IMR-90 (cell line): Measurements from ENCODE around the gene AHDC1. TPM values are rescaled to one million over a fixed set of nuclear protein-coding genes. Genes with fewer than 3 reads are reported as not detected.

Experiments used
- ATAC-seq: fragments of 200-7000 bp; cut with Tn5 transposase; 2 replicates; pipeline ENCODE4 v1.9.1; 2020; ENCODE audit warnings: low read depth, mild to moderate bottlenecking, moderate library complexity
- BruUV-seq: library from RNA; stranded (reverse); fragments of 400-500 nt; replicated peaks from 2 replicates; lab custom pipeline; 2021; lab: Mats Ljungman, UMichigan
- CTCF ChIA-PET: fragments of 300-600 bp; formaldehyde crosslinking; extraction: SDS; loops from one replicate; lab custom pipeline; 2021; ENCODE audit warnings: antibody characterized with exemption; lab: Yijun Ruan, JAX
- POLR2A ChIA-PET: fragments of 300-600 bp; sonication (Branson Sonifier 250); formaldehyde crosslinking; loops from one replicate; lab custom pipeline; 2022; ENCODE audit warnings: antibody characterized with exemption; ENCODE audit not compliant: unreplicated experiment; lab: Charles Lee
- DNase-seq: peaks from one replicate; pipeline ENCODE4 v3.0.0; 2013
- H2AFZ ChIP-seq: replicated peaks from 2 replicates; pipeline ENCODE3; 2013; ENCODE audit warnings: low read length, mild to moderate bottlenecking; ENCODE audit not compliant: poor library complexity
- H2AK5ac ChIP-seq: 2 replicates; pipeline ENCODE4 v1.6.1; 2013; ENCODE audit warnings: low read depth, low read length, inconsistent platforms
- H2AK9ac ChIP-seq: replicated peaks from 2 replicates; pipeline ENCODE3; 2013; ENCODE audit warnings: mild to moderate bottlenecking, low read depth, low read length, moderate library complexity; ENCODE audit not compliant: poor library complexity
- H2BK120ac ChIP-seq: 2 replicates; pipeline ENCODE4 v1.6.1; 2013; ENCODE audit warnings: low read depth, low read length, inconsistent platforms
- H2BK15ac ChIP-seq: 3 replicates; pipeline ENCODE4 v1.6.1; 2013; ENCODE audit warnings: low read depth, low read length, inconsistent platforms
- H2BK20ac ChIP-seq: 2 replicates; pipeline ENCODE4 v1.6.1; 2013; ENCODE audit warnings: low read depth, mild to moderate bottlenecking, inconsistent platforms, low read length, moderate library complexity
- H2BK5ac ChIP-seq: 2 replicates; pipeline ENCODE4 v1.6.1; 2013; ENCODE audit warnings: mild to moderate bottlenecking, low read depth, low read length, inconsistent platforms; ENCODE audit not compliant: poor library complexity, severe bottlenecking
- H3K14ac ChIP-seq: replicated peaks from 2 replicates; pipeline ENCODE4 v1.6.1; 2013; ENCODE audit warnings: low read depth, low read length, inconsistent platforms
- H3K18ac ChIP-seq: 2 replicates; pipeline ENCODE4 v1.6.1; 2013; ENCODE audit warnings: low read depth, low read length, control low read depth
- H3K23ac ChIP-seq: 2 replicates; pipeline ENCODE4 v1.6.1; 2013; ENCODE audit warnings: low read depth, low read length, inconsistent platforms
- H3K27ac ChIP-seq: 2 replicates; pipeline ENCODE4 v1.5.1; 2013; ENCODE audit warnings: mild to moderate bottlenecking, control low read depth, low read length; ENCODE audit not compliant: insufficient read depth
- H3K27me3 ChIP-seq: 2 replicates; pipeline ENCODE4 v1.6.1; 2013; ENCODE audit warnings: low read length; ENCODE audit not compliant: control insufficient read depth, insufficient read depth
- H3K36me3 ChIP-seq: 2 replicates; pipeline ENCODE4 v1.6.1; 2013; ENCODE audit warnings: low read length, mixed read lengths; ENCODE audit not compliant: control insufficient read depth, insufficient read depth
- H3K4ac ChIP-seq: 2 replicates; pipeline ENCODE4 v1.6.1; 2013; ENCODE audit warnings: low read depth, low read length, inconsistent platforms
- H3K4me1 ChIP-seq: 2 replicates; pipeline ENCODE4 v1.6.1; 2013; ENCODE audit warnings: low read length, mixed read lengths; ENCODE audit not compliant: control insufficient read depth, insufficient read depth
- H3K4me2 ChIP-seq: 2 replicates; pipeline ENCODE4 v1.6.1; 2013; ENCODE audit warnings: low read depth, mild to moderate bottlenecking, control low read depth, low read length, moderate library complexity
- H3K4me3 ChIP-seq: 2 replicates; pipeline ENCODE4 v1.5.1; 2013; ENCODE audit warnings: low read depth, mild to moderate bottlenecking, control low read depth, low read length, moderate library complexity; ENCODE audit not compliant: insufficient read depth
- H3K56ac ChIP-seq: 2 replicates; pipeline ENCODE4 v1.6.1; 2013; ENCODE audit warnings: low read length, inconsistent platforms; ENCODE audit not compliant: insufficient read depth; ENCODE audit errors: extremely low read depth
- H3K79me1 ChIP-seq, 2 experiments: 2 replicates each; pipeline ENCODE4 v1.6.1; 2013; ENCODE audit warnings: low read length in 2 of 2, inconsistent platforms in 1 of 2, low read depth in 1 of 2
- H3K9ac ChIP-seq: 2 replicates; pipeline ENCODE4 v1.6.1; 2013; ENCODE audit warnings: low read depth, low read length, control low read depth
- H3K9me1 ChIP-seq: 2 replicates; pipeline ENCODE4 v1.6.1; 2013; ENCODE audit warnings: low read length, inconsistent platforms; ENCODE audit not compliant: insufficient read depth
- H3K9me3 ChIP-seq: 2 replicates; pipeline ENCODE4 v1.6.1; 2013; ENCODE audit warnings: low read length; ENCODE audit not compliant: control insufficient read depth, insufficient read depth
- H4K20me1 ChIP-seq: 2 replicates; pipeline ENCODE4 v1.6.1; 2013; ENCODE audit warnings: low read length, inconsistent platforms; ENCODE audit not compliant: insufficient read depth
- H4K5ac ChIP-seq: 2 replicates; pipeline ENCODE4 v1.6.1; 2013; ENCODE audit warnings: mild to moderate bottlenecking, low read depth, low read length, control low read depth
- H4K8ac ChIP-seq, 2 experiments: 2 replicates each; pipeline ENCODE4 v1.6.1; 2013; ENCODE audit warnings: low read depth in 2 of 2, low read length in 2 of 2, control low read depth in 1 of 2, inconsistent platforms in 1 of 2
- H4K91ac ChIP-seq: 2 replicates; pipeline ENCODE4 v1.6.1; 2013; ENCODE audit warnings: low read depth, low read length, inconsistent platforms; ENCODE audit not compliant: insufficient read depth
- BHLHE40 ChIP-seq: fragments of 150-350 bp; IDR thresholded peaks from 2 replicates; pipeline ENCODE4 v1.6.1; 2016; ENCODE audit warnings: mild to moderate bottlenecking, low read depth, low read length
- CEBPB ChIP-seq: IDR thresholded peaks from 2 replicates; pipeline ENCODE4 v1.6.1; 2012; ENCODE audit warnings: low read depth, low read length, improper control_type of control experiment
- CHD1 ChIP-seq: IDR thresholded peaks from 2 replicates; pipeline ENCODE4 v1.6.1; 2012; ENCODE audit warnings: low read depth, low read length, improper control_type of control experiment
- ELK1 ChIP-seq: fragments of 150-350 bp; IDR thresholded peaks from 2 replicates; pipeline ENCODE4 v1.6.1; 2016; ENCODE audit warnings: low read depth, mild to moderate bottlenecking, low read length, moderate library complexity, borderline replicate concordance
- FOS ChIP-seq: fragments of 150-350 bp; IDR thresholded peaks from 2 replicates; pipeline ENCODE4 v1.6.1; 2016; ENCODE audit warnings: low read depth, low read length
- MAFK ChIP-seq: IDR thresholded peaks from 2 replicates; pipeline ENCODE4 v1.6.1; 2012; ENCODE audit warnings: low read depth, low read length, improper control_type of control experiment
- MAZ ChIP-seq: IDR thresholded peaks from 2 replicates; pipeline ENCODE4 v1.6.1; 2012; ENCODE audit warnings: low read depth, mild to moderate bottlenecking, low read length, improper control_type of control experiment, moderate library complexity, borderline replicate concordance
- MXI1 ChIP-seq: IDR thresholded peaks from 2 replicates; pipeline ENCODE4 v1.6.1; 2012; ENCODE audit warnings: low read depth, mild to moderate bottlenecking, low read length, moderate library complexity, borderline replicate concordance
- POLR2A ChIP-seq: IDR thresholded peaks from 2 replicates; pipeline ENCODE4 v1.6.1; 2012; ENCODE audit warnings: mild to moderate bottlenecking, low read depth, low read length
- RAD21 ChIP-seq: IDR thresholded peaks from 2 replicates; pipeline ENCODE4 v1.6.1; 2012; ENCODE audit warnings: low read length, improper control_type of control experiment
- RCOR1 ChIP-seq: IDR thresholded peaks from 2 replicates; pipeline ENCODE4 v1.6.1; 2012; ENCODE audit warnings: mild to moderate bottlenecking, low read length, improper control_type of control experiment; ENCODE audit not compliant: insufficient replicate concordance
- RFX5 ChIP-seq: IDR thresholded peaks from 2 replicates; pipeline ENCODE4 v1.8.0; 2012; ENCODE audit warnings: low read depth, mild to moderate bottlenecking, low read length, moderate library complexity
- SMC3 ChIP-seq: fragments of 150-350 bp; IDR thresholded peaks from 2 replicates; pipeline ENCODE4 v1.6.1; 2016; ENCODE audit warnings: low read depth, mild to moderate bottlenecking, antibody characterized with exemption, low read length, moderate library complexity
- USF2 ChIP-seq: fragments of 150-350 bp; IDR thresholded peaks from 2 replicates; pipeline ENCODE4 v1.6.1; 2017; ENCODE audit warnings: mild to moderate bottlenecking, antibody characterized with exemption, low read length, low read depth
- WGBS, 2 experiments: methylation state at CpG; one replicate each; pipeline versions ENCODE4 v1.1.5 to v1.1.7; 2013; ENCODE audit warnings: missing lambda C conversion rate in 2 of 2; ENCODE audit not compliant: insufficient read length in 1 of 2; ENCODE audit errors: extremely low coverage in 2 of 2; 5-methylcytosine and 5-hydroxymethylcytosine counted together
- dilution Hi-C: fragments of 300-500 bp; cut with HindIII; formaldehyde crosslinking; loops from one replicate; pipeline ENCODE4 v1.14.3; 2018; ENCODE audit warnings: low sequenced_read_pairs; ENCODE audit not compliant: unreplicated experiment
- in situ Hi-C: fragments of 300-500 bp; cut with MboI; formaldehyde crosslinking; loops from 3 replicates; pipeline ENCODE4 v1.14.3; 2019; ENCODE audit warnings: low sequenced_read_pairs, inconsistent platforms, mixed read lengths
- intact Hi-C: fragments of 100-400 bp; cut with micrococcal nuclease; formaldehyde crosslinking; loops from 2 replicates; pipeline ENCODE4 v1.10.0; 2022
- polyA plus RNA-seq, 3 experiments: library from polyadenylated mRNA; depleted of rRNA; stranded (reverse); fragments of >200 nt; gene quantifications; 2 replicates each; pipeline ENCODE4 v1.2.3, GENCODE V29; 2012; ENCODE audit warnings: low replicate concordance in 1 of 3
- total RNA-seq: library from RNA; depleted of rRNA; stranded (reverse); fragments of >200 nt; gene quantifications from 2 replicates; pipeline ENCODE4 v1.2.3, GENCODE V29; 2012

Gene AHDC1
- total and polyA plus RNA-seq, 2 of the 4 experiments (the other 2 are of a cell fraction) = 2.0 to 11.6 TPM

- TF ChIP-seq FOS = no peak
- no peak for TF ChIP-seq POLR2A
- no peak for TF ChIP-seq RFX5
- TF ChIP-seq BHLHE40 = no peak
- no peak for TF ChIP-seq USF2
- TF ChIP-seq ELK1 = no peak
- TF ChIP-seq MAZ = no peak
- no peak for TF ChIP-seq CHD1
- no peak for TF ChIP-seq RAD21
- no peak for TF ChIP-seq SMC3
- TF ChIP-seq MAFK = no peak
- no peak for TF ChIP-seq MXI1
- no peak for TF ChIP-seq RCOR1
- TF ChIP-seq CEBPB = no peak
- peak overlapping the region; percentile 98 for H2AK5ac ChIP-seq
- H4K5ac ChIP-seq = peak overlapping the region; percentile 66
- H3K18ac ChIP-seq = peak overlapping the region; percentile 68
- peak overlapping the region; percentile 77 for H4K91ac ChIP-seq
- H4K8ac ChIP-seq = peak overlapping the region; percentile 60 to 86; a peak in 3 of 4 replicates
- intact Hi-C loops = loop anchor here (2.0 to 5.0 kb wide), 2 partner anchors 71 to 113 kb away; partner anchors contain the start of gene AHDC1
- peak overlapping the region; percentile 18; the same call in 1 of the 3 replicates for H2BK15ac ChIP-seq
- H3K23ac ChIP-seq = peak overlapping the region; percentile 99
- peaks cover 31% of the 10 kb centered on the region for H4K20me1 ChIP-seq
- peaks cover 6% of the 10 kb centered on the region for H3K4me1 ChIP-seq
- H2AFZ ChIP-seq = peak overlapping the region; percentile 93
- BruUV-seq = no TSS peak
- ATAC-seq (peak; percentile 37), DNase-seq (no peak)
- H3K79me1 ChIP-seq = peaks cover 0 to 18% of the 10 kb centered on the region in 2 experiments; a peak in 1 of 4 replicates
- ChIA-PET CTCF (interaction anchor here (0.6 kb wide), 1 partner anchor 269 kb away, joined by 3 read pairs; no protein-coding TSS in a partner anchor), POLR2A (no interaction called here)
- H3K9me3 ChIP-seq = no peaks in the 10 kb centered on the region
- 0 out of 2 replicates have a peak, but pooled peaks cover 3% of the 10 kb centered on the region for H3K9me1 ChIP-seq
- peak overlapping the region; percentile 84 for H2BK5ac ChIP-seq
- no peak overlapping the region for H2BK20ac ChIP-seq
- H3K36me3 ChIP-seq = no peaks in the 10 kb centered on the region
- WGBS, 2 experiments = 0% methylated on average over 9 of the region's 26 CpGs; no CpG with 5 or more reads in 1 of the 2 experiments
- H3K9ac ChIP-seq = peak overlapping the region; percentile 97
- in situ Hi-C loops = no loop called here
- H3K27ac ChIP-seq = peak overlapping the region; percentile 77
- H3K4ac ChIP-seq = peak overlapping the region; percentile 99
- H3K56ac ChIP-seq = peak overlapping the region; percentile 84
- dilution Hi-C loops = no loop called here
- H3K27me3 ChIP-seq = no peaks in the 10 kb centered on the region
- H3K4me3 ChIP-seq = peak overlapping the region; percentile 79
- peak overlapping the region; percentile 100 for H3K14ac ChIP-seq
- H2BK120ac ChIP-seq = peak overlapping the region; percentile 14; the same call in 1 of the 2 replicates
- H3K4me2 ChIP-seq = peak overlapping the region; percentile 73
- peak overlapping the region; percentile 100 for H2AK9ac ChIP-seq
These were observed 114.4 kb downstream of the AHDC1 start for GRCh38 chr1:27489501-27489972.
